A549 (cell line): ENCODE data around the gene CIITA. TPM values are rescaled to one million over a fixed set of nuclear protein-coding genes. Genes with fewer than 3 reads are reported as not detected.

Experiments
- ATAC-seq, 2 experiments: fragments of 200-7000 bp in 1 of 2; fragments of >200 bp in 1 of 2; cut with Nextera tagmentation in 1 of 2; cut with Tn5 transposase in 1 of 2; 3 replicates each; pipeline versions ENCODE4 v1.8.0 to v1.9.1; 2018 to 2020; ENCODE audit warnings: mild to moderate bottlenecking in 1 of 2, moderate library complexity in 1 of 2
- CTCF ChIA-PET: fragments of 300-600 bp; sonication (Branson Sonifier 250); formaldehyde crosslinking; extraction: SDS; loops from one replicate; lab custom pipeline; 2021; ENCODE audit warnings: antibody characterized with exemption, inconsistent platforms; lab: Yijun Ruan, JAX
- POLR2A ChIA-PET: fragments of 350-600 bp; formaldehyde crosslinking; extraction: SDS; loops from one replicate; lab custom pipeline; 2021; ENCODE audit warnings: antibody characterized with exemption, inconsistent platforms; lab: Yijun Ruan, JAX
- DNase-seq, 2 experiments: peaks; one replicate each; pipeline versions ENCODE4 v3.0.0 to v3.0.0-alpha.2; 2011 to 2016; ENCODE audit warnings: low read depth in 1 of 2, low spot score in 1 of 2
- FAIRE-seq: peaks from 2 replicates; lab custom pipeline; 2011; peaks lifted over from hg19 to GRCh38; lab: Jason Lieb, UNC
- H3K27ac ChIP-seq, 2 experiments: fragments of >200 bp; sonication (Bioruptor Twin); formaldehyde crosslinking; 3 replicates each; pipeline ENCODE4 v1.5.1; 2016 to 2017
- H3K4me1 ChIP-seq: fragments of >200 bp; sonication (Bioruptor Twin); formaldehyde crosslinking; 3 replicates; pipeline ENCODE4 v1.6.1; 2016
- H3K4me2 ChIP-seq: fragments of >200 bp; sonication (Bioruptor Twin); formaldehyde crosslinking; 3 replicates; pipeline ENCODE4 v1.6.1; 2016
- H3K4me3 ChIP-seq: fragments of >200 bp; sonication (Bioruptor Twin); formaldehyde crosslinking; 3 replicates; pipeline ENCODE4 v1.5.1; 2016
- H3K9me3 ChIP-seq: fragments of >200 bp; sonication (Bioruptor Twin); formaldehyde crosslinking; 3 replicates; pipeline ENCODE4 v1.6.1; 2016
- BHLHE40 ChIP-seq: IDR thresholded peaks from 2 replicates; pipeline ENCODE4 v1.6.1; 2012; ENCODE audit warnings: low read depth, low read length, inconsistent platforms
- CBX2 ChIP-seq: fragments of 200-600 bp; sonication (generic); IDR thresholded peaks from 2 replicates; pipeline ENCODE4 v1.6.1; 2016; ENCODE audit warnings: low read depth, mild to moderate bottlenecking, borderline replicate concordance
- CEBPB ChIP-seq, 2 experiments: fragments of >200 bp in 1 of 2; sonication (Bioruptor Twin) in 1 of 2; formaldehyde crosslinking in 1 of 2; IDR thresholded peaks; 2 replicates each; pipeline ENCODE4 v1.6.1; 2012 to 2016
- CHD4 ChIP-seq: fragments of 200-600 bp; sonication (generic); IDR thresholded peaks from 2 replicates; pipeline ENCODE4 v1.6.1; 2016; ENCODE audit warnings: antibody characterized with exemption, mild to moderate bottlenecking, borderline replicate concordance
- EHF ChIP-seq: fragments of 250-450 bp; sonication (Bioruptor Pico); IDR thresholded peaks from 2 replicates; pipeline ENCODE4 v1.5.0; 2020; ENCODE audit warnings: mild to moderate bottlenecking
- EHMT2 ChIP-seq: fragments of 200-600 bp; sonication (generic); IDR thresholded peaks from 2 replicates; pipeline ENCODE4 v1.6.1; 2016; ENCODE audit warnings: antibody characterized with exemption, low read depth, mild to moderate bottlenecking, moderate library complexity
- ELK1 ChIP-seq: fragments of 150-350 bp; IDR thresholded peaks from 2 replicates; pipeline ENCODE4 v1.6.1; 2014; ENCODE audit warnings: low read depth, mild to moderate bottlenecking, low read length
- EP300 ChIP-seq, 2 experiments: fragments of >200 bp; sonication (Bioruptor Twin); formaldehyde crosslinking; IDR thresholded peaks; 2 replicates in 1 of 2; 3 replicates in 1 of 2; pipeline ENCODE4 v1.6.1; 2016 to 2017
- FOSB ChIP-seq: fragments of 250-450 bp; sonication (Bioruptor Pico); IDR thresholded peaks from 2 replicates; pipeline ENCODE4 v1.5.0; 2020; ENCODE audit warnings: mild to moderate bottlenecking, moderate library complexity
- FOSL2 ChIP-seq, 2 experiments: fragments of 450-650 bp in 1 of 2; fragments of >200 bp in 1 of 2; sonication (Bioruptor Twin) in 1 of 2; formaldehyde crosslinking; IDR thresholded peaks; 2 replicates each; pipeline versions ENCODE4 v1.5.0 to v1.6.1; 2016 to 2020; ENCODE audit warnings: mild to moderate bottlenecking in 1 of 2, moderate library complexity in 1 of 2
- FOXS1 ChIP-seq: fragments of 250-450 bp; sonication (Bioruptor Pico); IDR thresholded peaks from 2 replicates; pipeline ENCODE4 v1.5.0; 2020; ENCODE audit warnings: mild to moderate bottlenecking, moderate library complexity
- GATA3 ChIP-seq: IDR thresholded peaks from 2 replicates; pipeline ENCODE4 v1.6.1; 2012; ENCODE audit warnings: borderline replicate concordance
- HEYL ChIP-seq: fragments of 250-450 bp; sonication (Bioruptor Pico); IDR thresholded peaks from 2 replicates; pipeline ENCODE4 v1.8.0; 2021; ENCODE audit warnings: mild to moderate bottlenecking, moderate library complexity
- HOXB13 ChIP-seq: fragments of 250-450 bp; sonication (Bioruptor Pico); IDR thresholded peaks from 2 replicates; pipeline ENCODE4 v1.5.0; 2020; ENCODE audit warnings: low read depth, mild to moderate bottlenecking, moderate library complexity
- HOXB5 ChIP-seq: fragments of 250-450 bp; sonication (Bioruptor Pico); IDR thresholded peaks from 2 replicates; pipeline ENCODE4 v1.5.0; 2020; ENCODE audit warnings: mild to moderate bottlenecking, moderate library complexity
- JUN ChIP-seq, 2 experiments: fragments of >200 bp; sonication (Bioruptor Twin); formaldehyde crosslinking; IDR thresholded peaks; 2 replicates in 1 of 2; 3 replicates in 1 of 2; pipeline ENCODE4 v1.6.1; 2016 to 2017
- JUNB ChIP-seq: fragments of >200 bp; sonication (Bioruptor Twin); formaldehyde crosslinking; IDR thresholded peaks from 2 replicates; pipeline ENCODE4 v1.6.1; 2016
- NFE2L2 ChIP-seq: fragments of 150-350 bp; conservative IDR thresholded peaks from 2 replicates; pipeline ENCODE4 v1.6.1; 2014; ENCODE audit warnings: low read length
- RCOR1 ChIP-seq: fragments of 150-350 bp; IDR thresholded peaks from 2 replicates; pipeline ENCODE4 v1.6.1; 2014; ENCODE audit warnings: antibody characterized with exemption, low read length, low read depth
- RFX5 ChIP-seq: fragments of 450-650 bp; IDR thresholded peaks from 2 replicates; pipeline ENCODE4 v1.7.1; 2014; ENCODE audit warnings: antibody characterized with exemption, mild to moderate bottlenecking, moderate library complexity
- SREBF2 ChIP-seq: fragments of 450-650 bp; IDR thresholded peaks from 2 replicates; pipeline ENCODE4 v1.6.1; 2014; ENCODE audit warnings: mild to moderate bottlenecking, moderate library complexity
- USF2 ChIP-seq: fragments of 450-650 bp; IDR thresholded peaks from 2 replicates; pipeline ENCODE4 v1.6.1; 2014; ENCODE audit warnings: antibody characterized with exemption
- ZFP36 ChIP-seq: fragments of 450-650 bp; IDR thresholded peaks from 2 replicates; pipeline ENCODE4 v1.6.1; 2014; ENCODE audit warnings: borderline replicate concordance; ENCODE audit not compliant: partially characterized antibody
- ZNF302 ChIP-seq: fragments of 250-450 bp; sonication (Bioruptor Pico); IDR thresholded peaks from 2 replicates; pipeline ENCODE4 v1.9.0; 2021; ENCODE audit warnings: inconsistent platforms, mild to moderate bottlenecking, moderate library complexity
- ZSCAN20 ChIP-seq: fragments of 250-450 bp; sonication (Bioruptor Pico); IDR thresholded peaks from 2 replicates; pipeline ENCODE4 v1.8.0; 2022; ENCODE audit warnings: mild to moderate bottlenecking, moderate library complexity
- WGBS: methylation state at CpG from one replicate; pipeline ENCODE4 v1.1.6; 2017; ENCODE audit errors: missing lambda C conversion rate; 5-methylcytosine and 5-hydroxymethylcytosine counted together
- polyA plus RNA-seq, 4 experiments: library from polyadenylated mRNA; depleted of rRNA in 3 of 4; stranded (reverse); fragments of >200 nt; fragmentation: RNase III in 1 of 4; extraction: RNeasy Plus Mini Kit Qiagen cat#74134 plus additional on column Dnase treatment in 1 of 4; gene quantifications; 2 replicates in 3 of 4; 3 replicates in 1 of 4; pipeline ENCODE4 v1.2.3, GENCODE V29; 2011 to 2017

The CIITA gene
- polyA plus RNA-seq, 2 of the 4 experiments (the other 2 are of a cell fraction): 0.06 TPM; not detected in 1

GRCh38 chr16:10883004-10883403 is 6.0 kb downstream of the CIITA start:
- Histone ChIP-seq H3K4me3 (no peak overlapping the region), H3K9me3 (no peaks in the 10 kb centered on the region), H3K27ac (no peak overlapping the region), H3K4me2 (no peak overlapping the region), H3K4me1 (no peaks in the 10 kb centered on the region)
- ATAC-seq: no peak; a peak in 1 of 6 replicates
- no peak for DNase-seq
- ChIA-PET POLR2A (no interaction called here), CTCF (interaction anchor here (1.6 kb wide), 1 partner anchor 10 kb away, joined by 6 read pairs; no protein-coding TSS in a partner anchor)
- FAIRE-seq: no peak
- TF ChIP-seq HEYL (CRISPR knock-in tag) (no peak), HOXB13 (CRISPR knock-in tag) (no peak), HOXB5 (CRISPR knock-in tag) (no peak), ZFP36 (no peak), RFX5 (no peak), NFE2L2 (no peak), CHD4 (no peak), JUN (IDR thresholded peaks at IDR 0.05) (no peak), EHF (CRISPR knock-in tag) (no peak), FOSL2 (IDR thresholded peaks at IDR 0.05) (no peak), FOSL2 (CRISPR knock-in tag; IDR thresholded peaks at IDR 0.05) (no peak)
- 45% methylated on average over 7 of the region's 7 CpGs for WGBS

- FAIRE-seq: no peak
Measured at GRCh38 chr16:10885246-10885645, 8.2 kb downstream of the CIITA start.

GRCh38 chr16:10888320-10888937 is 11.4 kb downstream of the CIITA start:
- DNase-seq: no peak
- ChIA-PET CTCF (interaction anchor here (1.2 to 2.3 kb wide), 3 partner anchors 30 to 374 kb away, joined by 3 to 9 read pairs (median 3); no protein-coding TSS in a partner anchor), POLR2A (no interaction called here)
- H3K4me3 ChIP-seq: no peak overlapping the region
- no peak overlapping the region for H3K4me2 ChIP-seq
- no peak overlapping the region for H3K27ac ChIP-seq
- H3K9me3 ChIP-seq: no peaks in the 10 kb centered on the region
- no peaks in the 10 kb centered on the region for H3K4me1 ChIP-seq
- WGBS: 9% methylated on average over 10 of the region's 10 CpGs
- no peak for ATAC-seq
- TF ChIP-seq ZNF302 (CRISPR knock-in tag): no peak
- no peak for TF ChIP-seq EP300 (IDR thresholded peaks at IDR 0.05)
- TF ChIP-seq JUN (IDR thresholded peaks at IDR 0.05): no peak
- TF ChIP-seq CEBPB (IDR thresholded peaks at IDR 0.05): no peak
- TF ChIP-seq FOXS1: no peak
- TF ChIP-seq GATA3: no peak
- no peak for TF ChIP-seq CBX2
- TF ChIP-seq EHMT2: no peak
- no peak for TF ChIP-seq USF2
- no peak for TF ChIP-seq BHLHE40
- TF ChIP-seq NFE2L2: no peak
- TF ChIP-seq JUNB: no peak
- no peak for TF ChIP-seq SREBF2
- no peak for TF ChIP-seq RCOR1
- FAIRE-seq: no peak

More at GRCh38 chr16:10885246-10885645, 8.2 kb downstream of the CIITA start:
- POLR2A ChIA-PET: no interaction called here
- no peak for DNase-seq
- no peaks in the 10 kb centered on the region for H3K9me3 ChIP-seq
- no peak for TF ChIP-seq ELK1
- no peak for TF ChIP-seq EP300 (IDR thresholded peaks at IDR 0.05)
- no peak for TF ChIP-seq FOXS1
- TF ChIP-seq ZSCAN20 (CRISPR knock-in tag): no peak
- TF ChIP-seq USF2: no peak
- no peak for TF ChIP-seq CBX2
- TF ChIP-seq FOSB: no peak
- no peak for TF ChIP-seq FOSL2 (IDR thresholded peaks at IDR 0.05)
- no peak for TF ChIP-seq FOSL2 (CRISPR knock-in tag; IDR thresholded peaks at IDR 0.05)
- TF ChIP-seq RCOR1: no peak
- TF ChIP-seq, all 56 proteins: peak for 0
- Histone ChIP-seq H3K4me2 (no peak overlapping the region), H3K27ac (no peak overlapping the region), H3K4me1 (no peaks in the 10 kb centered on the region), H3K4me3 (no peak overlapping the region)
- 22% methylated on average over 6 of the region's 6 CpGs for WGBS
- no peak for ATAC-seq
- CTCF ChIA-PET: interaction anchor here (1.9 kb wide), 1 partner anchor 33 kb away, joined by 6 read pairs; no protein-coding TSS in a partner anchor
